ENCODE measurements around the gene FBXW7.

- no peak for TF ChIP-seq POLR2A (IDR thresholded peaks at IDR 0.05)
- no peak for TF ChIP-seq POLR2AphosphoS5 (IDR thresholded peaks at IDR 0.05)
- TF ChIP-seq, protein P1, sequence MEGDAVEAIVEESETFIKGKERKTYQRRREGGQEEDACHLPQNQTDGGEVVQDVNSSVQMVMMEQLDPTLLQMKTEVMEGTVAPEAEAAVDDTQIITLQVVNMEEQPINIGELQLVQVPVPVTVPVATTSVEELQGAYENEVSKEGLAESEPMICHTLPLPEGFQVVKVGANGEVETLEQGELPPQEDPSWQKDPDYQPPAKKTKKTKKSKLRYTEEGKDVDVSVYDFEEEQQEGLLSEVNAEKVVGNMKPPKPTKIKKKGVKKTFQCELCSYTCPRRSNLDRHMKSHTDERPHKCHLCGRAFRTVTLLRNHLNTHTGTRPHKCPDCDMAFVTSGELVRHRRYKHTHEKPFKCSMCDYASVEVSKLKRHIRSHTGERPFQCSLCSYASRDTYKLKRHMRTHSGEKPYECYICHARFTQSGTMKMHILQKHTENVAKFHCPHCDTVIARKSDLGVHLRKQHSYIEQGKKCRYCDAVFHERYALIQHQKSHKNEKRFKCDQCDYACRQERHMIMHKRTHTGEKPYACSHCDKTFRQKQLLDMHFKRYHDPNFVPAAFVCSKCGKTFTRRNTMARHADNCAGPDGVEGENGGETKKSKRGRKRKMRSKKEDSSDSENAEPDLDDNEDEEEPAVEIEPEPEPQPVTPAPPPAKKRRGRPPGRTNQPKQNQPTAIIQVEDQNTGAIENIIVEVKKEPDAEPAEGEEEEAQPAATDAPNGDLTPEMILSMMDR (IDR thresholded peaks at IDR 0.05) = no peak
Observed at GRCh38 chr4:152455311-152455710, 80.6 kb downstream of the FBXW7 start.

Measured in sigmoid colon (tissue), 4 donors.